Panc1 (cell line): ENCODE measurements around the gene TMED4. TPM values are rescaled to one million over a fixed set of nuclear protein-coding genes. Genes with fewer than 3 reads are reported as not detected.

Source experiments
- ATAC-seq: fragments of 200-7000 bp; cut with Tn5 transposase; 2 replicates; pipeline ENCODE4 v1.9.1; 2020; ENCODE audit warnings: mild to moderate bottlenecking, moderate library complexity
- BruUV-seq: library from RNA; stranded (reverse); fragments of 400-500 nt; replicated peaks from 2 replicates; lab custom pipeline; 2021; lab: Mats Ljungman, UMichigan
- CTCF ChIA-PET: fragments of 300-600 bp; sonication (Branson Sonifier 250); formaldehyde crosslinking; loops from one replicate; lab custom pipeline; 2022; ENCODE audit warnings: antibody characterized with exemption; lab: Charles Lee
- POLR2A ChIA-PET: fragments of 300-600 bp; sonication (Branson Sonifier 250); formaldehyde crosslinking; loops from one replicate; lab custom pipeline; 2022; ENCODE audit warnings: antibody characterized with exemption; lab: Charles Lee
- DNase-seq: peaks from one replicate; pipeline ENCODE4 v3.0.0-alpha.2; 2010; ENCODE audit warnings: low read depth, low spot score
- H3K27ac ChIP-seq: 2 replicates; pipeline ENCODE4 v1.5.1; 2011; ENCODE audit warnings: mild to moderate bottlenecking, low read length, inconsistent platforms
- H3K27me3 ChIP-seq: fragments of 200-500 bp; sonication (Bioruptor generic); 2 replicates; pipeline ENCODE4 v1.6.0; 2014; ENCODE audit warnings: low read length, inconsistent platforms; ENCODE audit not compliant: control insufficient read depth, insufficient read depth
- H3K36me3 ChIP-seq: fragments of 200-500 bp; sonication (Bioruptor generic); 2 replicates; pipeline ENCODE4 v1.5.1; 2014; ENCODE audit warnings: inconsistent platforms, mild to moderate bottlenecking, low read length, moderate library complexity; ENCODE audit not compliant: control insufficient read depth, insufficient read depth
- H3K4me1 ChIP-seq: 2 replicates; pipeline ENCODE4 v1.5.1; 2011; ENCODE audit warnings: inconsistent platforms, mild to moderate bottlenecking, low read length, moderate library complexity; ENCODE audit not compliant: control insufficient read depth, insufficient read depth
- H3K4me3 ChIP-seq, 2 experiments: 2 replicates each; pipeline ENCODE4 v1.5.1; 2011 to 2012; ENCODE audit warnings: low read depth in 2 of 2, low read length in 2 of 2, mild to moderate bottlenecking in 2 of 2, inconsistent platforms in 1 of 2, moderate library complexity in 1 of 2
- H3K9me3 ChIP-seq: fragments of 200-500 bp; sonication (Bioruptor generic); 2 replicates; pipeline ENCODE4 v1.5.1; 2014; ENCODE audit warnings: low read depth, mild to moderate bottlenecking, inconsistent platforms, low read length, moderate library complexity; ENCODE audit not compliant: control insufficient read depth, insufficient read depth
- POLR2AphosphoS5 ChIP-seq: IDR thresholded peaks from 2 replicates; pipeline ENCODE4 v1.6.1; 2012; ENCODE audit warnings: mild to moderate bottlenecking, low read depth, low read length, moderate library complexity
- SIN3A ChIP-seq: IDR thresholded peaks from 2 replicates; pipeline ENCODE4 v1.6.1; 2012; ENCODE audit warnings: low read depth, mild to moderate bottlenecking, low read length, moderate library complexity, borderline replicate concordance; ENCODE audit not compliant: insufficient read depth
- TCF7L2 ChIP-seq: IDR thresholded peaks from 2 replicates; pipeline ENCODE4 v1.6.1; 2011; ENCODE audit warnings: mild to moderate bottlenecking, low read depth, low read length, inconsistent platforms
- in situ Hi-C: cut with HindIII; loops from 2 replicates; pipeline ENCODE4 v1.10.0; 2016; ENCODE audit warnings: low sequenced_read_pairs, low pct_unique_long_range_greater_than_20kb
- intact Hi-C: fragments of 100-400 bp; cut with micrococcal nuclease; formaldehyde crosslinking; loops from one replicate; pipeline ENCODE4 v1.10.0; 2022; ENCODE audit not compliant: unreplicated experiment
- total RNA-seq: library from RNA; stranded (reverse); gene quantifications from one replicate; pipeline ENCODE4 v1.2.1, GENCODE V29; 2021; ENCODE audit not compliant: unreplicated experiment
- TF ChIP-seq, protein P1 (sequence below): fragments of 450-650 bp; IDR thresholded peaks from 2 replicates; pipeline ENCODE4 v1.5.1; 2017; ENCODE audit warnings: mild to moderate bottlenecking
- TF ChIP-seq, protein P2 (sequence below), 2 experiments: IDR thresholded peaks; 2 replicates each; pipeline ENCODE4 v1.6.1; 2011 to 2012; ENCODE audit warnings: low read depth in 2 of 2, control low read depth in 1 of 2, low read length in 1 of 2, mild to moderate bottlenecking in 1 of 2, moderate library complexity in 1 of 2; ENCODE audit not compliant: insufficient read depth in 1 of 2

TMED4 gene
- total RNA-seq, 1 experiment from 2014 or later = 123 TPM

DNA sequence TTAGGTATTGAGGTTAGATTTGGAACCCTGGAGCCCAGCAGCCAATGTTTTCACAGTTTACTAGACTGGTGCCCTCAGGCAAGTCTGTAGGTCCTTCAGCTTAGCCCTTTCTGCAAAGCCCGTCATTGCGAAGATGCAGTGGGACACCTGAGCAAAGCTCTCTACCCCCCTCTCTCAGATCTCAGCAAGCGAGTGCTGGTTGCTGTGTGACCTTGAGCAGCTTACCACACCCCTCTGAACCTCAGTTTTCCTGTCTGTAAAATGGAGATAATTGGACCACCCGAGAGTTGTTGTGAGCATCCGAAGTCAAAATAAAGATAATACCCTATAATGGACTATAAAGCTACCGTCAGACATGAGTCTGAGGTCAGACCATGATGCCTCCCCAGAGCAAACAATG, 44.6 kb downstream of the TMED4 start:
- no peak overlapping the region for H3K4me3 ChIP-seq
- no peaks in the 10 kb centered on the region for H3K36me3 ChIP-seq
- in situ Hi-C loops (no loop called here), intact Hi-C loops (no loop called here)
- DNase-seq (no peak), ATAC-seq (no peak)
- H3K9me3 ChIP-seq = no peaks in the 10 kb centered on the region
- TF ChIP-seq TCF7L2 (no peak), SIN3A (no peak), POLR2AphosphoS5 (no peak)
- TF ChIP-seq, protein P1, sequence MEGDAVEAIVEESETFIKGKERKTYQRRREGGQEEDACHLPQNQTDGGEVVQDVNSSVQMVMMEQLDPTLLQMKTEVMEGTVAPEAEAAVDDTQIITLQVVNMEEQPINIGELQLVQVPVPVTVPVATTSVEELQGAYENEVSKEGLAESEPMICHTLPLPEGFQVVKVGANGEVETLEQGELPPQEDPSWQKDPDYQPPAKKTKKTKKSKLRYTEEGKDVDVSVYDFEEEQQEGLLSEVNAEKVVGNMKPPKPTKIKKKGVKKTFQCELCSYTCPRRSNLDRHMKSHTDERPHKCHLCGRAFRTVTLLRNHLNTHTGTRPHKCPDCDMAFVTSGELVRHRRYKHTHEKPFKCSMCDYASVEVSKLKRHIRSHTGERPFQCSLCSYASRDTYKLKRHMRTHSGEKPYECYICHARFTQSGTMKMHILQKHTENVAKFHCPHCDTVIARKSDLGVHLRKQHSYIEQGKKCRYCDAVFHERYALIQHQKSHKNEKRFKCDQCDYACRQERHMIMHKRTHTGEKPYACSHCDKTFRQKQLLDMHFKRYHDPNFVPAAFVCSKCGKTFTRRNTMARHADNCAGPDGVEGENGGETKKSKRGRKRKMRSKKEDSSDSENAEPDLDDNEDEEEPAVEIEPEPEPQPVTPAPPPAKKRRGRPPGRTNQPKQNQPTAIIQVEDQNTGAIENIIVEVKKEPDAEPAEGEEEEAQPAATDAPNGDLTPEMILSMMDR = no peak
- TF ChIP-seq, protein P2, sequence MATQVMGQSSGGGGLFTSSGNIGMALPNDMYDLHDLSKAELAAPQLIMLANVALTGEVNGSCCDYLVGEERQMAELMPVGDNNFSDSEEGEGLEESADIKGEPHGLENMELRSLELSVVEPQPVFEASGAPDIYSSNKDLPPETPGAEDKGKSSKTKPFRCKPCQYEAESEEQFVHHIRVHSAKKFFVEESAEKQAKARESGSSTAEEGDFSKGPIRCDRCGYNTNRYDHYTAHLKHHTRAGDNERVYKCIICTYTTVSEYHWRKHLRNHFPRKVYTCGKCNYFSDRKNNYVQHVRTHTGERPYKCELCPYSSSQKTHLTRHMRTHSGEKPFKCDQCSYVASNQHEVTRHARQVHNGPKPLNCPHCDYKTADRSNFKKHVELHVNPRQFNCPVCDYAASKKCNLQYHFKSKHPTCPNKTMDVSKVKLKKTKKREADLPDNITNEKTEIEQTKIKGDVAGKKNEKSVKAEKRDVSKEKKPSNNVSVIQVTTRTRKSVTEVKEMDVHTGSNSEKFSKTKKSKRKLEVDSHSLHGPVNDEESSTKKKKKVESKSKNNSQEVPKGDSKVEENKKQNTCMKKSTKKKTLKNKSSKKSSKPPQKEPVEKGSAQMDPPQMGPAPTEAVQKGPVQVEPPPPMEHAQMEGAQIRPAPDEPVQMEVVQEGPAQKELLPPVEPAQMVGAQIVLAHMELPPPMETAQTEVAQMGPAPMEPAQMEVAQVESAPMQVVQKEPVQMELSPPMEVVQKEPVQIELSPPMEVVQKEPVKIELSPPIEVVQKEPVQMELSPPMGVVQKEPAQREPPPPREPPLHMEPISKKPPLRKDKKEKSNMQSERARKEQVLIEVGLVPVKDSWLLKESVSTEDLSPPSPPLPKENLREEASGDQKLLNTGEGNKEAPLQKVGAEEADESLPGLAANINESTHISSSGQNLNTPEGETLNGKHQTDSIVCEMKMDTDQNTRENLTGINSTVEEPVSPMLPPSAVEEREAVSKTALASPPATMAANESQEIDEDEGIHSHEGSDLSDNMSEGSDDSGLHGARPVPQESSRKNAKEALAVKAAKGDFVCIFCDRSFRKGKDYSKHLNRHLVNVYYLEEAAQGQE (IDR thresholded peaks at IDR 0.05; ENCODE audit: insufficient read depth in 1 of 2, low read depth in 2 of 2, low read length in 1 of 2) = no peak
- BruUV-seq = no TSS peak
- ChIA-PET CTCF (no interaction called here), POLR2A (no interaction called here)
- H3K27me3 ChIP-seq = no peaks in the 10 kb centered on the region
- no peaks in the 10 kb centered on the region for H3K4me1 ChIP-seq
- no peak overlapping the region for H3K27ac ChIP-seq

DNA sequence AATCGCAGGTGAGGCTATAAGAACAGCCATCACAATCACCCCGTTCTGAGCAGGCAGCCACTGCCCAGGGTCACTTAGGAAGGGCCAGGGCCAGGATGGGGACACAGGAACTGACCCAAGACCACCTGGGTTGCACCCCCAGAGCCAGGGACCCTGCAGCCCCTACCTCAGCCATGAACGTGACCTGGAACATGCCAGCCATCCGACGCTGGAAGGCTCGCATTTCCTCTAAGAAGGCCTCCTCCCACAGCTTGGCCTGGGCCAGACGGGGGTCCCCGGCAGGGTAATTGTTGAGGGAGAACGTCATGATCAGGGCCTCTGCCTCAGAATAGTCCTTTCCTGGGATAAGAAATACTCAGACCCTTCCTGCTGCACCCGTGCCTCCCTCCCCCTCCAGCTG, 45.9 kb downstream of the TMED4 start:
- no peak for DNase-seq
- H3K4me3 ChIP-seq = no peak overlapping the region
- intact Hi-C loops = no loop called here
- no peaks in the 10 kb centered on the region for H3K27me3 ChIP-seq
- ChIA-PET POLR2A (no interaction called here), CTCF (no interaction called here)
- in situ Hi-C loops = no loop called here
- no TSS peak for BruUV-seq
- H3K27ac ChIP-seq = no peak overlapping the region
- H3K36me3 ChIP-seq = no peaks in the 10 kb centered on the region
- ATAC-seq = no peak
- H3K9me3 ChIP-seq = no peaks in the 10 kb centered on the region
- no peaks in the 10 kb centered on the region for H3K4me1 ChIP-seq
- TF ChIP-seq POLR2AphosphoS5 (no peak), SIN3A (no peak), TCF7L2 (no peak)
- TF ChIP-seq, protein P2 (IDR thresholded peaks at IDR 0.05; ENCODE audit: insufficient read depth in 1 of 2, low read depth in 2 of 2, low read length in 1 of 2) = no peak
- TF ChIP-seq, protein P1 = no peak
